ENCODE measurements around the gene SPECC1L.

SPECC1L gene

GRCh38 chr22:24323695-24324094 lies 53.1 kb downstream of the SPECC1L start:
- no peak for DNase-seq (ENCODE audit: low read depth in 2 of 2)

GRCh38 chr22:24324137-24324536 lies 53.5 kb downstream of the SPECC1L start:
- no peak for DNase-seq (ENCODE audit: low read depth in 2 of 2)

GRCh38 chr22:24325105-24325757 lies 54.6 kb downstream of the SPECC1L start:
- DNase-seq (ENCODE audit: low read depth in 2 of 2), result no peak

GRCh38 chr22:24326266-24326665 lies 55.6 kb downstream of the SPECC1L start:
- DNase-seq (ENCODE audit: low read depth in 2 of 2), result no peak

GRCh38 chr22:24327832-24328231 lies 57.2 kb downstream of the SPECC1L start:
- DNase-seq (ENCODE audit: low read depth in 2 of 2), result no peak

GRCh38 chr22:24329453-24329852 lies 58.8 kb downstream of the SPECC1L start:
- no peak for DNase-seq (ENCODE audit: low read depth in 2 of 2)

- DNase-seq (ENCODE audit: low read depth in 2 of 2), result no peak
These were observed 60.0 kb downstream of the SPECC1L start for GRCh38 chr22:24330636-24331035.

GRCh38 chr22:24331468-24332440 lies 61.1 kb downstream of the SPECC1L start:
- DNase-seq (ENCODE audit: low read depth in 2 of 2), result no peak

- DNase-seq (ENCODE audit: low read depth in 2 of 2), result no peak
These were observed 62.7 kb downstream of the SPECC1L start for GRCh38 chr22:24333301-24333700.

- DNase-seq (ENCODE audit: low read depth in 2 of 2), result no peak
These were observed 64.9 kb downstream of the SPECC1L start for GRCh38 chr22:24335496-24335895.

GRCh38 chr22:24337894-24338645 lies 67.4 kb downstream of the SPECC1L start:
- DNase-seq (ENCODE audit: low read depth in 2 of 2), result no peak

GRCh38 chr22:24338726-24339451 lies 68.3 kb downstream of the SPECC1L start:
- DNase-seq (ENCODE audit: low read depth in 2 of 2), result no peak

- DNase-seq (ENCODE audit: low read depth in 2 of 2), result no peak
These were observed 68.8 kb downstream of the SPECC1L start for GRCh38 chr22:24339452-24339747.

- DNase-seq (ENCODE audit: low read depth in 2 of 2), result no peak
These were observed 71.0 kb downstream of the SPECC1L start for GRCh38 chr22:24341627-24342026.

- DNase-seq (ENCODE audit: low read depth in 2 of 2), result no peak
These were observed 80.0 kb downstream of the SPECC1L start for GRCh38 chr22:24350627-24351026.

GRCh38 chr22:24353121-24353520 lies 82.5 kb downstream of the SPECC1L start:
- no peak for DNase-seq (ENCODE audit: low read depth in 2 of 2)

- no peak for DNase-seq (ENCODE audit: low read depth in 2 of 2)
These were observed 84.9 kb downstream of the SPECC1L start for GRCh38 chr22:24355574-24355973.

GRCh38 chr22:24357547-24357946 lies 86.9 kb downstream of the SPECC1L start:
- DNase-seq (ENCODE audit: low read depth in 2 of 2), result no peak

- no peak for DNase-seq (ENCODE audit: low read depth in 2 of 2)
These were observed 87.6 kb downstream of the SPECC1L start for GRCh38 chr22:24358105-24358836.

GRCh38 chr22:24359452-24360120 lies 89.0 kb downstream of the SPECC1L start:
- DNase-seq (ENCODE audit: low read depth in 2 of 2), result no peak

Data from stimulated activated CD4-positive, alpha-beta T cell treated with anti-CD3 and anti-CD28 coated beads, Interleukin-15, amount 100 ng/mL, for 48 hours (primary cell).